CD4-positive, alpha-beta T cell (primary cell): ENCODE results near the gene PCDHGB3. TPM values are rescaled to one million over a fixed set of nuclear protein-coding genes. Genes with fewer than 3 reads are reported as not detected.
"Not testable (repeated sequence)": the region's sequence is repeated elsewhere in the genome, so short reads cannot be mapped to it uniquely, and the experiment has no call there.

Experiments used
- ATAC-seq: fragments of 200-7000 bp; cut with Tn5 transposase; one replicate; pipeline ENCODE4 v1.10.0; 2022; ENCODE audit warnings: mild to moderate bottlenecking; ENCODE audit not compliant: poor library complexity
- CTCF ChIA-PET: fragments of 350-600 bp; sonication (Branson Sonifier 250); formaldehyde crosslinking; loops from one replicate; lab custom pipeline; 2021; ENCODE audit warnings: antibody characterized with exemption, inconsistent platforms; lab: Charles Lee
- POLR2A ChIA-PET: fragments of 350-600 bp; sonication (Branson Sonifier 250); formaldehyde crosslinking; loops from one replicate; lab custom pipeline; 2021; ENCODE audit warnings: antibody characterized with exemption, inconsistent platforms; lab: Charles Lee
- DNase-seq, 14 experiments: peaks; one replicate each; pipeline ENCODE4 v3.0.0-alpha.2; 2013 to 2020; ENCODE audit warnings: mixed read lengths in 2 of 14
- H3K27ac ChIP-seq, 2 donors: one replicate each; pipeline versions ENCODE4 v1.5.1 to v1.7.0; 2013; ENCODE audit warnings: low read length in 2 of 2, low read depth in 1 of 2, mild to moderate bottlenecking in 1 of 2
- H3K27me3 ChIP-seq, 2 experiments: 1 replicate in 1 of 2; 2 replicates in 1 of 2; pipeline versions ENCODE4 v1.6.1 to v1.7.0; 2013; ENCODE audit warnings: low read length in 2 of 2, control low read depth in 1 of 2, mild to moderate bottlenecking in 1 of 2, moderate library complexity in 1 of 2; ENCODE audit not compliant: insufficient read depth in 2 of 2, control insufficient read depth in 1 of 2
- H3K36me3 ChIP-seq: one replicate; pipeline ENCODE4 v1.6.1; 2013; ENCODE audit warnings: low read length, control low read depth; ENCODE audit not compliant: insufficient read depth
- H3K4me1 ChIP-seq: one replicate; pipeline ENCODE4 v1.6.1; 2013; ENCODE audit warnings: low read length, control low read depth; ENCODE audit not compliant: insufficient read depth
- H3K4me3 ChIP-seq: one replicate; pipeline ENCODE4 v1.5.1; 2013; ENCODE audit warnings: mild to moderate bottlenecking, low read length, moderate library complexity
- H3K9me3 ChIP-seq, 2 experiments: 1 replicate in 1 of 2; 2 replicates in 1 of 2; pipeline versions ENCODE4 v1.6.1 to v1.7.0; 2013; ENCODE audit warnings: low read length in 2 of 2, mild to moderate bottlenecking in 2 of 2, control low read depth in 1 of 2, moderate library complexity in 1 of 2; ENCODE audit not compliant: control insufficient read depth in 1 of 2, insufficient read depth in 1 of 2
- H3K27ac Mint-ChIP-seq: one replicate; pipeline ENCODE4 v1.8.0; 2020; ENCODE audit warnings: mixed read lengths
- H3K27me3 Mint-ChIP-seq: one replicate; pipeline ENCODE4 v1.8.0; 2021; ENCODE audit warnings: mixed read lengths
- H3K36me3 Mint-ChIP-seq: one replicate; pipeline ENCODE4 v1.8.0; 2021; ENCODE audit warnings: low read depth, mixed read lengths
- H3K4me1 Mint-ChIP-seq: one replicate; pipeline ENCODE4 v1.8.0; 2021; ENCODE audit warnings: low read depth, mixed read lengths
- H3K4me3 Mint-ChIP-seq: one replicate; pipeline ENCODE4 v1.8.0; 2020; ENCODE audit warnings: mild to moderate bottlenecking, mixed read lengths
- H3K9me3 Mint-ChIP-seq: one replicate; pipeline ENCODE4 v1.8.0; 2020; ENCODE audit warnings: mixed read lengths
- intact Hi-C, 2 experiments: fragments of 100-400 bp; cut with DNase I in 1 of 2; cut with micrococcal nuclease in 1 of 2; formaldehyde crosslinking; loops; one replicate each; pipeline versions ENCODE4 v1.15.1 to v1.9.0; 2023 to 2025; cut with DNase I, micrococcal nuclease
- total RNA-seq, 174 experiments: library from RNA in 2 of 174; stranded (reverse) in 2 of 174; gene quantifications; one replicate each; pipeline ENCODE4 v1.2.3 and lab custom pipeline; 2021 to 2026
- TF ChIP-seq, protein P1 (sequence below): fragments of 200-600 bp; IDR thresholded peaks from one replicate; pipeline ENCODE4 v1.8.0; 2022; ENCODE audit warnings: antibody characterized with exemption, mild to moderate bottlenecking

The PCDHGB3 gene
- total RNA-seq, 2 experiments from 2014 or later = 0.11 to 0.28 TPM

DNA sequence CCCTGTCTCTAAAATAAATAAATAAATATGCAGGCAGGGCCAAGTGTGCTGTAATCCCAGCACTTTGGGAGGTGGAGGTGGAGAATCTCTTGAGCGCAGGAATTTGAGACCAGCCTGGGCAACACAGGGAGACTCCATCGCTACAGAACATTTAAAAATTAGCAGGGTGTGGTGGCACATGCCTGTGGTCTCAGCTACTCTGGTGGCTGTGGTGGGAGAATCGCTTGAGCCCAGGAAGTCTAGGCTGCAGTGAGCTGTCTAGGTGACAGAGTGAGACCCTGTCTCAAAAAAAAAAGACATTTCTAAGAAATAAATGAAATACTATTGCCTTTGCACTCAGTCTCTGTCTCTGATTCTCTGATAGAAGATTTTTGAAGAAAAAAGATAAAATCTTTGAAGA lies 41.5 kb downstream of the PCDHGB3 start:
- CTCF ChIA-PET = interaction anchor here (1.6 to 2.8 kb wide), 3 partner anchors 9 to 152 kb away, joined by 3 to 19 read pairs (median 9); partner anchors contain the start of genes PCDHGA11 and PCDHGA6
- Mint-ChIP-seq H3K4me3 (peak overlapping the region; percentile 51), H3K27ac (no peak overlapping the region), H3K36me3 (peaks cover 38% of the 10 kb centered on the region), H3K9me3 (peaks cover 19% of the 10 kb centered on the region), H3K27me3 (peaks cover 78% of the 10 kb centered on the region), H3K4me1 (peaks cover 24% of the 10 kb centered on the region)
- no peak for ATAC-seq
- H3K36me3 ChIP-seq = no peaks in the 10 kb centered on the region
- H3K4me3 ChIP-seq = no peak overlapping the region
- DNase-seq = peak in 1 of 14 experiments; percentile 22
- peaks cover 12% of the 10 kb centered on the region for H3K4me1 ChIP-seq
- intact Hi-C loops = loop anchor here (2.0 to 10.0 kb wide), 4 partner anchors 47 to 151 kb away; partner anchors contain the start of genes PCDHGA5 (in 1 of the 2) and TAF7 (in 1 of the 2)
- POLR2A ChIA-PET = no interaction called here
- peaks cover 61 to 84% of the 10 kb centered on the region in 2 experiments for H3K27me3 ChIP-seq
- no peak overlapping the region for H3K27ac ChIP-seq
- H3K9me3 ChIP-seq = peaks cover 33 to 48% of the 10 kb centered on the region in 2 experiments
- TF ChIP-seq, protein P1, sequence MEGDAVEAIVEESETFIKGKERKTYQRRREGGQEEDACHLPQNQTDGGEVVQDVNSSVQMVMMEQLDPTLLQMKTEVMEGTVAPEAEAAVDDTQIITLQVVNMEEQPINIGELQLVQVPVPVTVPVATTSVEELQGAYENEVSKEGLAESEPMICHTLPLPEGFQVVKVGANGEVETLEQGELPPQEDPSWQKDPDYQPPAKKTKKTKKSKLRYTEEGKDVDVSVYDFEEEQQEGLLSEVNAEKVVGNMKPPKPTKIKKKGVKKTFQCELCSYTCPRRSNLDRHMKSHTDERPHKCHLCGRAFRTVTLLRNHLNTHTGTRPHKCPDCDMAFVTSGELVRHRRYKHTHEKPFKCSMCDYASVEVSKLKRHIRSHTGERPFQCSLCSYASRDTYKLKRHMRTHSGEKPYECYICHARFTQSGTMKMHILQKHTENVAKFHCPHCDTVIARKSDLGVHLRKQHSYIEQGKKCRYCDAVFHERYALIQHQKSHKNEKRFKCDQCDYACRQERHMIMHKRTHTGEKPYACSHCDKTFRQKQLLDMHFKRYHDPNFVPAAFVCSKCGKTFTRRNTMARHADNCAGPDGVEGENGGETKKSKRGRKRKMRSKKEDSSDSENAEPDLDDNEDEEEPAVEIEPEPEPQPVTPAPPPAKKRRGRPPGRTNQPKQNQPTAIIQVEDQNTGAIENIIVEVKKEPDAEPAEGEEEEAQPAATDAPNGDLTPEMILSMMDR = no peak

DNA sequence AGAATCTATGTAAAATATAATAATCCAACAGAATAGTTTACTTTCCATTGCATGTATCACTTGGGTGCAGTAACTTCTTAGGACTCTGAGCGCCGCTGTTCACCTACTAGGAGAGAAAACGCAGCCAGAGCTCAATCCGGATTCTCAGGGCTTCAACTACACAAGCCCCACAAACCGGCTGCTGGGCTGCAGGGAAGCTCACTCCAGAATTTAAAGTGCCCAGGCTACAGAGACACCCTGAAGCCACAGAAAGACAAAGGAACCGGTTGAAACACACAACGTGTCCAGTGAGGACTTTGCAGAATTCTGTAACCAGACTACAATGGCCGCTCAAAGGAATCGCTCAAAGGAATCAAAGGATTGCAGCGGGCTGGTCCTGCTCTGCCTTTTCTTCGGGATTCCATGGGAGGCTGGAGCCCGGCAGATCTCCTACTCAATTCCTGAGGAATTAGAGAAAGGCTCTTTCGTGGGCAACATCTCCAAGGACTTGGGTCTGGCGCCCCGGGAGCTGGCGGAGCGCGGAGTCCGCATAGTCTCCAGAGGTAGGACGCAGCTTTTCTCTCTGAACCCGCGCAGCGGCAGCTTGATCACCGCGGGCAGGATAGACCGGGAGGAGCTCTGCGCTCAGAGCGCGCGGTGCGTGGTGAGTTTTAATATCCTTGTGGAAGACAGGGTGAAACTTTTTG lies 43.0 kb downstream of the PCDHGB3 start, which contains the start of gene PCDHGA10:
Gene PCDHGA10 (plus strand): TSS at position 134 of the 686 bp plus-strand sequence. CDS start 189 bp downstream, at position 323.
- Mint-ChIP-seq H3K36me3 (peaks cover 46% of the 10 kb centered on the region), H3K4me1 (peaks cover 24% of the 10 kb centered on the region), H3K9me3 (peaks cover 20% of the 10 kb centered on the region), H3K27ac (no peak within 1 kb of the TSS), H3K4me3 (peak within 1 kb of the TSS; percentile 92), H3K27me3 (peaks cover 82% of the 10 kb centered on the region)
- ATAC-seq (peak; percentile 88), DNase-seq (peak in 13 of 14 experiments; percentile 26 to 72 (median 39))
- Histone ChIP-seq H3K9me3 (peaks cover 21 to 51% of the 10 kb centered on the region in 2 experiments), H3K27ac (no peak within 1 kb of the TSS), H3K4me1 (peaks cover 15% of the 10 kb centered on the region), H3K4me3 (peak within 1 kb of the TSS; percentile 53), H3K27me3 (peaks cover 63 to 84% of the 10 kb centered on the region in 2 experiments), H3K36me3 (no peaks in the 10 kb centered on the region)
- intact Hi-C loops = loop anchor here (2.0 to 10.0 kb wide), 5 partner anchors 48 to 149 kb away; partner anchors contain the start of genes PCDHGA5 (in 1 of the 2) and TAF7 (in 1 of the 2)
- TF ChIP-seq, protein P1 = peak; percentile 71
- CTCF ChIA-PET = interaction anchor here (0.6 to 3.0 kb wide), 14 partner anchors 8 to 225 kb away, joined by 3 to 19 read pairs (median 4); partner anchors contain the start of genes PCDHGA11, PCDHGA6, PCDHGB5 and TAF7
- POLR2A ChIA-PET = interaction anchor here (0.9 to 1.3 kb wide), 3 partner anchors 48 to 151 kb away, joined by 3 to 4 read pairs (median 3); partner anchors contain the start of gene TAF7

DNA sequence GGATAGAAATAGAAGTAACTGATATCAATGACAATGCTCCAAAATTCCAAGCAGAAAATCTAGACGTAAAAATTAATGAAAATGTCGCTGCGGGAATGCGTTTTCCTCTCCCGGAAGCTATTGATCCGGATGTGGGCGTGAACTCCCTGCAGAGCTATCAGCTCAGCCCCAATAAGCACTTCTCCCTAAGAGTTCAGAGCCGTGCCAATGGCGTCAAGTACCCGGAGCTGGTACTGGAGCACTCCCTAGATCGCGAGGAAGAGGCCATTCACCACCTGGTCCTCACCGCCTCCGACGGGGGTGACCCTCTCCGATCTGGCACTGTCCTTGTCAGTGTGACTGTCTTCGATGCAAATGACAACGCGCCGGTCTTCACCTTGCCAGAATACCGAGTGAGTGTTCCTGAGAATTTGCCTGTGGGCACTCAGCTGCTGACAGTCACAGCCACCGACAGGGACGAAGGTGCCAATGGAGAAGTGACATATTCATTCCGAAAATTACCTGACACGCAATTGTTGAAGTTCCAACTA lies 43.6 kb downstream of the PCDHGB3 start:
- ATAC-seq = no peak
- no peak overlapping the region for H3K27ac Mint-ChIP-seq

DNA sequence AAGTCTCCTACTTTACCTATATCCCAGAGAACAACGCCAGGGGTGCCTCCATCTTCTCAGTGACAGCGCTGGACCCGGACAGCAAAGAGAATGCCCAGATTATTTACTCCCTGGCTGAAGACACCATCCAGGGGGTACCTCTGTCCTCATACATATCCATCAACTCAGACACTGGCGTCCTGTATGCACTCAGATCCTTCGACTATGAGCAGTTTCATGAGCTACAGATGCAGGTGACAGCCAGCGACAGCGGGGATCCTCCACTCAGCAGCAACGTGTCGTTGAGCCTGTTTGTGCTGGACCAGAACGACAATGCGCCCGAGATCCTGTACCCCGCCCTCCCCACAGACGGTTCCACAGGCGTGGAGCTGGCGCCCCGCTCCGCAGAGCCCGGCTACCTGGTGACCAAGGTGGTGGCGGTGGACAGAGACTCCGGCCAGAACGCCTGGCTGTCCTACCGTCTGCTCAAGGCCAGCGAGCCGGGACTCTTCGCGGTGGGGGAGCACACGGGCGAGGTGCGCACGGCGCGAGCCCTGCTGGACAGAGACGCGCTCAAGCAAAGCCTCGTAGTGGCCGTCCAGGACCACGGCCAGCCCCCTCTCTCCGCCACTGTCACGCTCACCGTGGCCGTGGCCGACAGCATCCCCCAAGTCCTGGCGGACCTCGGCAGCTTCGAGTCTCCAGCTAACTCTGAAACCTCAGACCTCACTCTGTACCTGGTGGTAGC lies 44.7 kb downstream of the PCDHGB3 start:
- Histone ChIP-seq H3K27me3 (peaks cover 62 to 84% of the 10 kb centered on the region in 2 experiments), H3K4me1 (peaks cover 15% of the 10 kb centered on the region), H3K9me3 (peaks cover 23 to 57% of the 10 kb centered on the region in 2 experiments)
- CTCF ChIA-PET = interaction anchor here (1.1 to 3.0 kb wide), 2 partner anchors 94 to 110 kb away, joined by 3 to 15 read pairs; partner anchors contain the start of gene TAF7
- Mint-ChIP-seq H3K9me3 (peaks cover 20% of the 10 kb centered on the region), H3K4me1 (peaks cover 27% of the 10 kb centered on the region), H3K4me3 (peak overlapping the region; percentile 59), H3K27me3 (peaks cover 80% of the 10 kb centered on the region), H3K36me3 (peaks cover 50% of the 10 kb centered on the region)
- ATAC-seq, H3K27ac ChIP-seq, H3K36me3 ChIP-seq, H3K4me3 ChIP-seq, DNase-seq, H3K27ac Mint-ChIP-seq, POLR2A ChIA-PET: not testable (repeated sequence)
- intact Hi-C loops = loop anchor here (5.0 to 10.0 kb wide), 4 partner anchors 32 to 148 kb away; partner anchors contain the start of genes PCDHGA5 (in 1 of the 2), PCDHGA7 (in 1 of the 2) and TAF7 (in 1 of the 2)

More for the DNA sequence above, 43.6 kb downstream of the PCDHGB3 start:
- peaks cover 21 to 52% of the 10 kb centered on the region in 2 experiments for H3K9me3 ChIP-seq
- Mint-ChIP-seq H3K9me3 (peaks cover 22% of the 10 kb centered on the region), H3K4me3 (peak overlapping the region; percentile 92), H3K4me1 (peaks cover 23% of the 10 kb centered on the region), H3K36me3 (peaks cover 51% of the 10 kb centered on the region), H3K27me3 (peaks cover 82% of the 10 kb centered on the region)
- peaks cover 15% of the 10 kb centered on the region for H3K4me1 ChIP-seq
- H3K36me3 ChIP-seq = no peaks in the 10 kb centered on the region
- no peak for DNase-seq
- H3K4me3 ChIP-seq = peak overlapping the region; percentile 53
- H3K27me3 ChIP-seq = peaks cover 63 to 84% of the 10 kb centered on the region in 2 experiments
- ChIA-PET POLR2A (interaction anchor here (0.9 to 1.3 kb wide), 2 partner anchors 93 to 150 kb away, joined by 3 to 4 read pairs; partner anchors contain the start of gene TAF7), CTCF (interaction anchor here (0.6 to 3.0 kb wide), 10 partner anchors 23 to 224 kb away, joined by 3 to 19 read pairs (median 4); partner anchors contain the start of gene TAF7)
- H3K27ac ChIP-seq = no peak overlapping the region
- TF ChIP-seq, protein P1 = no peak
- intact Hi-C loops = loop anchor here (2.0 to 10.0 kb wide), 5 partner anchors 49 to 149 kb away; partner anchors contain the start of genes PCDHGA5 (in 1 of the 2) and TAF7 (in 1 of the 2)
